Lung (tissue), 12 donors: ENCODE data around the gene ZNF669. TPM values are rescaled to one million over a fixed set of nuclear protein-coding genes. Genes with fewer than 3 reads are reported as not detected.

ENCODE experiments used
- ATAC-seq: fragments of 200-7000 bp; cut with Tn5 transposase; one replicate; pipeline ENCODE4 v1.9.1; 2020; ENCODE audit warnings: moderate number of reproducible peaks; ENCODE audit not compliant: insufficient read depth, low FRiP score
- DNase-seq, 3 donors: peaks; one replicate each; pipeline ENCODE4 v3.0.0-alpha.2; 2013 to 2017
- H3K27ac ChIP-seq, 2 donors: one replicate each; pipeline ENCODE4 v1.5.1; 2013; ENCODE audit warnings: mild to moderate bottlenecking in 2 of 2, moderate library complexity in 2 of 2, control low read depth in 1 of 2, inconsistent platforms in 1 of 2, low read depth in 1 of 2, low read length in 1 of 2
- H3K27me3 ChIP-seq, 3 donors: one replicate each; pipeline ENCODE4 v1.5.1; 2013; ENCODE audit warnings: low read length in 2 of 3; ENCODE audit not compliant: control insufficient read depth in 3 of 3, insufficient read depth in 3 of 3
- H3K36me3 ChIP-seq, 4 donors: one replicate each; pipeline ENCODE4 v1.5.1; 2013; ENCODE audit warnings: low read length in 4 of 4, mild to moderate bottlenecking in 1 of 4, moderate library complexity in 1 of 4; ENCODE audit not compliant: control insufficient read depth in 4 of 4, insufficient read depth in 4 of 4
- H3K4me1 ChIP-seq, 5 donors: one replicate each; pipeline ENCODE4 v1.5.1; 2013; ENCODE audit warnings: low read length in 5 of 5, mild to moderate bottlenecking in 2 of 5, moderate library complexity in 1 of 5; ENCODE audit not compliant: control insufficient read depth in 5 of 5, insufficient read depth in 5 of 5
- H3K4me3 ChIP-seq: one replicate; pipeline ENCODE4 v1.5.1; 2013; ENCODE audit warnings: mild to moderate bottlenecking, control low read depth, moderate library complexity
- H3K9ac ChIP-seq, 2 donors: one replicate each; pipeline ENCODE4 v1.5.1; 2013; ENCODE audit warnings: low read length in 2 of 2, control low read depth in 1 of 2; ENCODE audit not compliant: insufficient read depth in 1 of 2
- H3K9me3 ChIP-seq, 4 donors: one replicate each; pipeline ENCODE4 v1.5.1; 2013; ENCODE audit warnings: low read length in 3 of 4, mild to moderate bottlenecking in 1 of 4, moderate library complexity in 1 of 4; ENCODE audit not compliant: control insufficient read depth in 4 of 4, insufficient read depth in 3 of 4
- CTCF ChIP-seq: IDR thresholded peaks from 2 replicates; pipeline ENCODE4 v1.5.1; 2012; ENCODE audit warnings: mild to moderate bottlenecking; ENCODE audit errors: control extremely low read depth, extremely low read depth
- WGBS, 2 donors: extraction: QIAGEN DNeasy Blood & Tissue Kit; methylation state at CpG; one replicate each; pipeline ENCODE4 v1.1.7; 2013; 5-methylcytosine and 5-hydroxymethylcytosine counted together
- polyA plus RNA-seq, 2 donors: library from polyadenylated mRNA; stranded (reverse); fragments of 200-250 nt; gene quantifications; one replicate each; pipeline ENCODE4 v1.2.1, GENCODE V29; 2013
- total RNA-seq, 2 donors: library from RNA; depleted of rRNA in 1 of 2; stranded (reverse); fragments of >200 nt in 1 of 2; gene quantifications; one replicate each; pipeline ENCODE4 v1.2.1, GENCODE V29; 2014 to 2021
- donor health status: control.
- donor health status: control.
- donor health status: Bipolar disorder and iron deficiency.
- donor health status: healthy.
- donor health status: DM: yes; HTN: yes; CAD: no.

ZNF669 gene
- total and polyA plus RNA-seq, 4 donors, result 4.5 to 7.5 (median 5.6) TPM

DNA sequence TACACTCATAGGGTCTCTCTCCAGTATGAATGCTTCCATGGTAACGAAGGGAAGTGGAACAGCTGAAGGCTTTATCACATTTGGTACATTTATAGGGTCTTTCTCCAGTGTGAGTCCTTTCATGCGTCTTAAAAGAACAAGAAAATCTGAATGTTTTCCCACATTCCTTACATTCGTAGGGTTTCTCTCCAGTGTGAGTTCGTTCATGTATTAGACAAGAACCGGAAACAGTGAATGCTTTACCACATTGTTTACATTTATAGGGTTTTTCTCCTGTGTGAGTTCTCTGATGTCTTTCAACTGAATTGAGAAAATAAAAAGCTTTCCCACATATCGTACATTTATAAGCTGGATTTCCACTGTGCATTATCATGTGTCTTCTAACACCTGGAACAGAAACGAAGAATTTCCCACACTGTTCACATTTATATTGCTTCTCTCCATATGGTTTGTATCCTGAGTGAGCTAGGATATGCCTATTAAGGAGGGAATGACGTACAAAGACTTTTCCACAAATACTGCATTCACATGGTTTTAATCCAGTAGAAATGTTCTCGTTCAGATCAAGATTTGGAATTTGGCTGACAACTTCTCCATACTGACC lies 3.4 kb downstream of the ZNF669 start:
- Histone ChIP-seq H3K27ac (no peak overlapping the region), H3K9ac (no peak overlapping the region), H3K4me3 (no peak overlapping the region), H3K9me3 (peaks cover 3 to 24% (median 17%) of the 10 kb centered on the region in 4 donors), H3K27me3 (no peaks in the 10 kb centered on the region), H3K4me1 (peaks cover 0 to 9% (median 0%) of the 10 kb centered on the region in 5 donors), H3K36me3 (peaks cover 20 to 42% (median 26%) of the 10 kb centered on the region in 4 donors)
- ATAC-seq, result no peak
- TF ChIP-seq CTCF, result no peak
- DNase-seq, result no peak
- 99% methylated on average over 9 of the region's 9 CpGs for WGBS, 2 donors

GRCh38 chr1:247096958-247097357 lies 7.2 kb downstream of the ZNF669 start:
- no peak for ATAC-seq
- H3K4me1 ChIP-seq, result no peaks in the 10 kb centered on the region
- no peak overlapping the region for H3K9ac ChIP-seq
- DNase-seq, result no peak
- no peak overlapping the region for H3K27ac ChIP-seq
- H3K27me3 ChIP-seq, result no peaks in the 10 kb centered on the region
- no peak for TF ChIP-seq CTCF
- H3K4me3 ChIP-seq, result no peak overlapping the region
- peaks cover 20 to 42% (median 24%) of the 10 kb centered on the region in 4 donors for H3K36me3 ChIP-seq
- H3K9me3 ChIP-seq, result peaks cover 3 to 29% (median 18%) of the 10 kb centered on the region in 4 donors
- WGBS, 2 donors, result 95 to 97% methylated on average over 5 of the region's 5 CpGs

DNA sequence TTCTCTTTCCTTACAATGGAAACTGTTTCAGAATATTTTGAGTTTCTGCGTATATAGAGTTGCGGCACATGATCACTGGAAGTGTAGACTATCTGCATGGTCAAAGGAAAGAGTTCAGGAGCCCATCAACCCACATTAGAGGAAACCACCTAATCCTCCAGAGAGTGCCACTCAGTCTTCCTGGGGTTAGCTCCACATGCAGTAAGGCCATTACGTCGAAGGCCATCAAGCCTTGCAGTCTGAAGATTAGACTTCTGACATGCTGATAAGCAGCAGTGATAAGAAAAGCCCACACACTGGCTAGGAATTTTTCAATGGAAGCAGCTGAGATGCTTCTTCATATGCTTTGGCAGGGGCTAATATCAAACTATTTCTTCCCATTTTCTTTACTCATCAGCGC lies 7.6 kb downstream of the ZNF669 start:
- no peak for TF ChIP-seq CTCF
- no peaks in the 10 kb centered on the region for H3K4me1 ChIP-seq
- DNase-seq (no peak), ATAC-seq (no peak)
- H3K4me3 ChIP-seq, result no peak overlapping the region
- H3K9me3 ChIP-seq, result peaks cover 3 to 25% (median 16%) of the 10 kb centered on the region in 4 donors
- H3K27ac ChIP-seq, result no peak overlapping the region
- H3K36me3 ChIP-seq, result peaks cover 20 to 38% (median 21%) of the 10 kb centered on the region in 4 donors
- WGBS, 2 donors, result 92 to 96% methylated on average over 5 of the region's 5 CpGs
- no peak overlapping the region for H3K9ac ChIP-seq
- no peaks in the 10 kb centered on the region for H3K27me3 ChIP-seq

DNA sequence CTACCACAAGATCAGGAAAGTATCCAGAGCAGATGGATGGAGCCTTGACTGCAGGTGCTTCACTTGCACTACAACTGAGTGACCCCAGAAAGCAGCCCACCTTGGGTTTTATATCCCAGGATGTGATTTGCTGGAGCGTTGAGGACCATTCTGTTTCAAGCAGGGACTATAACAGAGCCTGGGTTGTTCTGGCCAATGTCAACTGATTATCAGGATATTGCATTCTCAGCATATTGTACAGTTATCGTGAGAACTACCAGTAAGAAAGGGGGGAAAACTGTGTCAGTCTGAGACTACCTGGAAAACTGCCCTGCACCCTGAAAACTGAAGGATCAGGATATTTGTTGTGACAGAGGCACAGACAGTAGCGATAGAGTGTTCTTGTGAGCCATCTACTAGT lies 8.0 kb downstream of the ZNF669 start:
- no peak overlapping the region for H3K9ac ChIP-seq
- WGBS, 2 donors, result 95 to 96% methylated on average over 3 of the region's 3 CpGs
- no peak for ATAC-seq

More for the DNA sequence above, 8.0 kb downstream of the ZNF669 start:
- Histone ChIP-seq H3K27me3 (no peaks in the 10 kb centered on the region), H3K36me3 (peaks cover 17 to 35% (median 18%) of the 10 kb centered on the region in 4 donors), H3K9me3 (peaks cover 2 to 23% (median 16%) of the 10 kb centered on the region in 4 donors), H3K4me3 (no peak overlapping the region), H3K27ac (no peak overlapping the region), H3K4me1 (no peaks in the 10 kb centered on the region)
- no peak for TF ChIP-seq CTCF
- no peak for DNase-seq
